H9 (cell line): Measurements from ENCODE around the gene DOCK11. TPM values are rescaled to one million over a fixed set of nuclear protein-coding genes. Genes with fewer than 3 reads are reported as not detected.

Source experiments
- DNase-seq: peaks from one replicate; pipeline ENCODE4 v3.0.0-alpha.2; 2017
- H2AFZ ChIP-seq: one replicate; pipeline ENCODE4 v1.6.1; 2013; ENCODE audit warnings: mild to moderate bottlenecking, low read length, control low read depth, moderate library complexity
- H2AK5ac ChIP-seq: 2 replicates; pipeline ENCODE4 v1.6.1; 2013; ENCODE audit warnings: low read length, control low read depth, mixed read lengths; ENCODE audit not compliant: insufficient read length
- H2BK120ac ChIP-seq: one replicate; pipeline ENCODE4 v1.6.1; 2013; ENCODE audit warnings: low read depth, mild to moderate bottlenecking, low read length, control low read depth, inconsistent platforms; ENCODE audit not compliant: poor library complexity, severe bottlenecking
- H2BK12ac ChIP-seq: 2 replicates; pipeline ENCODE4 v1.6.1; 2013; ENCODE audit warnings: low read length, control low read depth, mixed read lengths, low read depth; ENCODE audit not compliant: insufficient read length
- H2BK15ac ChIP-seq: 2 replicates; pipeline ENCODE4 v1.6.1; 2013; ENCODE audit warnings: low read depth, low read length, control low read depth
- H2BK20ac ChIP-seq: one replicate; pipeline ENCODE4 v1.6.1; 2013; ENCODE audit warnings: low read depth, mild to moderate bottlenecking, low read length, control low read depth, inconsistent platforms; ENCODE audit not compliant: poor library complexity, severe bottlenecking
- H2BK5ac ChIP-seq: 2 replicates; pipeline ENCODE4 v1.6.1; 2013; ENCODE audit warnings: low read length, control low read depth, mixed read lengths; ENCODE audit not compliant: insufficient read length
- H3K14ac ChIP-seq: 2 replicates; pipeline ENCODE4 v1.6.1; 2013; ENCODE audit warnings: low read length, control low read depth; ENCODE audit not compliant: insufficient read depth
- H3K18ac ChIP-seq: 2 replicates; pipeline ENCODE4 v1.6.1; 2013; ENCODE audit warnings: low read depth, mild to moderate bottlenecking, mixed read lengths, low read length, control low read depth; ENCODE audit not compliant: insufficient read length
- H3K23ac ChIP-seq: 2 replicates; pipeline ENCODE4 v1.6.1; 2013; ENCODE audit warnings: low read length, control low read depth, mixed read lengths, low read depth; ENCODE audit not compliant: insufficient read length
- H3K23me2 ChIP-seq: 2 replicates; pipeline ENCODE4 v1.6.1; 2013; ENCODE audit warnings: low read depth, mild to moderate bottlenecking, mixed read lengths, low read length, control low read depth; ENCODE audit not compliant: insufficient read length, poor library complexity, severe bottlenecking
- H3K27ac ChIP-seq: 2 replicates; pipeline ENCODE4 v1.5.1; 2013; ENCODE audit warnings: low read length, control low read depth, mixed read lengths, low read depth; ENCODE audit not compliant: insufficient read length
- H3K27me3 ChIP-seq: 2 replicates; pipeline ENCODE4 v1.6.1; 2013; ENCODE audit warnings: low read length, control low read depth, inconsistent platforms; ENCODE audit not compliant: insufficient read depth
- H3K4ac ChIP-seq: 2 replicates; pipeline ENCODE4 v1.6.1; 2013; ENCODE audit warnings: low read depth, mild to moderate bottlenecking, control low read depth, inconsistent platforms, low read length, moderate library complexity
- H3K4me1 ChIP-seq: 2 replicates; pipeline ENCODE4 v1.6.1; 2013; ENCODE audit warnings: low read length, control low read depth, inconsistent platforms; ENCODE audit not compliant: insufficient read depth
- H3K4me2 ChIP-seq: 2 replicates; pipeline ENCODE4 v1.6.1; 2013; ENCODE audit warnings: low read length, control low read depth, mixed read lengths; ENCODE audit not compliant: insufficient read length, insufficient read depth
- H3K56ac ChIP-seq: 2 replicates; pipeline ENCODE4 v1.6.1; 2013; ENCODE audit warnings: low read depth, mild to moderate bottlenecking, mixed read lengths, low read length, control low read depth; ENCODE audit not compliant: insufficient read length
- H3K79me1 ChIP-seq: 2 replicates; pipeline ENCODE4 v1.6.1; 2013; ENCODE audit warnings: low read depth, mild to moderate bottlenecking, moderate library complexity, low read length, control low read depth, inconsistent platforms; ENCODE audit not compliant: insufficient read depth, poor library complexity, severe bottlenecking
- H3K79me2 ChIP-seq: 2 replicates; pipeline ENCODE4 v1.6.1; 2013; ENCODE audit warnings: low read length, control low read depth, inconsistent platforms; ENCODE audit not compliant: insufficient read depth
- H3K9ac ChIP-seq: 2 replicates; pipeline ENCODE4 v1.6.1; 2013; ENCODE audit warnings: low read length, control low read depth, mixed read lengths; ENCODE audit not compliant: insufficient read length; ENCODE audit errors: extremely low read depth
- H3K9me3 ChIP-seq: one replicate; pipeline ENCODE4 v1.6.1; 2013; ENCODE audit warnings: low read depth, low read length, inconsistent platforms; ENCODE audit not compliant: control insufficient read depth
- H3T11ph ChIP-seq: one replicate; pipeline ENCODE4 v1.6.1; 2013; ENCODE audit warnings: mild to moderate bottlenecking, low read length, control low read depth, inconsistent platforms
- H4K20me1 ChIP-seq: one replicate; pipeline ENCODE4 v1.6.1; 2013; ENCODE audit not compliant: control insufficient read depth, insufficient read length, insufficient read depth
- H4K5ac ChIP-seq: 2 replicates; pipeline ENCODE4 v1.6.1; 2013; ENCODE audit warnings: low read depth, mild to moderate bottlenecking, mixed read lengths, low read length, control low read depth; ENCODE audit not compliant: insufficient read length
- H4K8ac ChIP-seq: replicated peaks from 2 replicates; pipeline ENCODE4 v1.6.1; 2013; ENCODE audit warnings: low read length, control low read depth, mixed read lengths, low read depth; ENCODE audit not compliant: insufficient read length
- H4K91ac ChIP-seq: 2 replicates; pipeline ENCODE4 v1.6.1; 2013; ENCODE audit warnings: low read depth, mild to moderate bottlenecking, moderate library complexity, mixed read lengths, low read length, control low read depth; ENCODE audit not compliant: insufficient read length
- H3K27ac Mint-ChIP-seq, 3 experiments: 2 replicates in 2 of 3; 3 replicates in 1 of 3; pipeline ENCODE4 v1.8.0; 2020 to 2021; ENCODE audit warnings: mixed read lengths in 3 of 3, mild to moderate bottlenecking in 1 of 3, moderate library complexity in 1 of 3
- H3K27me3 Mint-ChIP-seq: 2 replicates; pipeline ENCODE4 v1.8.0; 2021; ENCODE audit warnings: low read depth, mild to moderate bottlenecking, moderate library complexity, mixed read lengths
- H3K36me3 Mint-ChIP-seq, 3 experiments: 2 replicates in 2 of 3; 3 replicates in 1 of 3; pipeline ENCODE4 v1.8.0; 2020 to 2021; ENCODE audit warnings: low read depth in 3 of 3, mixed read lengths in 3 of 3; ENCODE audit not compliant: insufficient read depth in 1 of 3
- H3K4me1 Mint-ChIP-seq, 2 experiments: 2 replicates each; pipeline ENCODE4 v1.8.0; 2020; ENCODE audit warnings: mixed read lengths in 2 of 2
- H3K4me3 Mint-ChIP-seq, 2 experiments: 2 replicates in 1 of 2; 3 replicates in 1 of 2; pipeline ENCODE4 v1.8.0; 2020 to 2021; ENCODE audit warnings: mild to moderate bottlenecking in 2 of 2, mixed read lengths in 2 of 2, moderate library complexity in 1 of 2
- H3K9me3 Mint-ChIP-seq, 2 experiments: 2 replicates in 1 of 2; 3 replicates in 1 of 2; pipeline ENCODE4 v1.8.0; 2020; ENCODE audit warnings: mild to moderate bottlenecking in 2 of 2, mixed read lengths in 2 of 2, moderate library complexity in 1 of 2
- CTCF ChIP-seq: fragments of 200-600 bp; sonication (generic); conservative IDR thresholded peaks from 3 replicates; pipeline ENCODE4 v1.8.0; 2021; ENCODE audit warnings: antibody characterized with exemption, mild to moderate bottlenecking
- WGBS: extraction: QIAGEN DNeasy Blood & Tissue Kit; methylation state at CpG from one replicate; pipeline ENCODE4 v1.1.7; 2013; ENCODE audit warnings: missing lambda C conversion rate, low lambda C conversion rate, mixed read lengths; ENCODE audit not compliant: insufficient read length; ENCODE audit errors: extremely low coverage; 5-methylcytosine and 5-hydroxymethylcytosine counted together
- total RNA-seq: library from RNA; stranded (reverse); gene quantifications from 2 replicates; pipeline ENCODE4 v1.2.1, GENCODE V29; 2021

The DOCK11 gene
- total RNA-seq, 1 experiment from 2014 or later, result 6.2 TPM

GRCh38 chrX:118540342-118540741 lies 44.7 kb downstream of the DOCK11 start:
- Histone ChIP-seq H3K27ac (no peak overlapping the region), H4K5ac (no peak overlapping the region), H2BK5ac (no peak overlapping the region), H2AK5ac (no peak overlapping the region), H3K9me3 (peaks cover 33% of the 10 kb centered on the region), H4K91ac (no peak overlapping the region), H4K20me1 (no peaks in the 10 kb centered on the region), H3K56ac (no peak overlapping the region), H2BK15ac (no peak overlapping the region), H3K4me2 (no peak overlapping the region), H2BK12ac (no peak overlapping the region), H3K18ac (no peak overlapping the region), H3K79me2 (no peaks in the 10 kb centered on the region), H3K79me1 (no peaks in the 10 kb centered on the region), H3K4ac (no peak overlapping the region), H3K4me1 (no peaks in the 10 kb centered on the region), H4K8ac (no peak overlapping the region), H3K14ac (no peak overlapping the region), H2BK20ac (no peak overlapping the region), H3T11ph (no peak overlapping the region), H3K27me3 (no peaks in the 10 kb centered on the region), H2BK120ac (no peak overlapping the region), H3K23me2 (no peaks in the 10 kb centered on the region), H3K9ac (no peak overlapping the region), H3K23ac (no peak overlapping the region), H2AFZ (no peak overlapping the region)
- TF ChIP-seq CTCF, result no peak
- H3K36me3 Mint-ChIP-seq, result peaks cover 0 to 6% (median 0%) of the 10 kb centered on the region in 3 experiments; a peak in 1 of 7 replicates
- H3K4me3 Mint-ChIP-seq, result no peak overlapping the region
- H3K4me1 Mint-ChIP-seq, result peaks cover 17 to 22% of the 10 kb centered on the region in 2 experiments
- no peak overlapping the region for H3K27ac Mint-ChIP-seq
- no peak for DNase-seq
- peaks cover 2 to 49% of the 10 kb centered on the region in 2 experiments; a peak in 3 of 5 replicates for H3K9me3 Mint-ChIP-seq
- no CpG with 5 or more reads among the region's 4 CpGs for WGBS
- no peaks in the 10 kb centered on the region for H3K27me3 Mint-ChIP-seq
